HepG2 (cell line): ENCODE results near the gene CADM1. TPM values are rescaled to one million over a fixed set of nuclear protein-coding genes. Genes with fewer than 3 reads are reported as not detected.
A peak's percentile ranks its signal among the peaks of the same experiment; 100 is the strongest.

Source experiments
- BCL6 ChIP-seq: IDR thresholded peaks from 2 replicates; pipeline ENCODE4 v1.6.1; 2016; ENCODE audit warnings: missing genetic modification reagents, missing compliant biosample characterization
- CREM ChIP-seq, 2 experiments: sonication (generic) in 1 of 2; formaldehyde crosslinking in 1 of 2; IDR thresholded peaks; 2 replicates each; pipeline versions ENCODE4 v1.4.0 to v1.6.1; 2016 to 2020; ENCODE audit warnings: antibody characterized with exemption in 1 of 2, mild to moderate bottlenecking in 1 of 2, missing genetic modification reagents in 1 of 2
- FOXA3 ChIP-seq: IDR thresholded peaks from 2 replicates; pipeline ENCODE4 v1.6.1; 2016; ENCODE audit warnings: missing genetic modification reagents, missing compliant biosample characterization
- HDAC2 ChIP-seq: sonication (generic); formaldehyde crosslinking; IDR thresholded peaks from 2 replicates; pipeline ENCODE4 v1.4.0; 2020; ENCODE audit warnings: missing genetic modification reagents
- HNF4A ChIP-seq: sonication (generic); formaldehyde crosslinking; IDR thresholded peaks from 2 replicates; pipeline ENCODE4 v1.4.0; 2020; ENCODE audit warnings: missing genetic modification reagents
- HNF4G ChIP-seq, 2 experiments: sonication (generic) in 1 of 2; formaldehyde crosslinking in 1 of 2; IDR thresholded peaks; 2 replicates each; pipeline versions ENCODE4 v1.4.0 to v1.6.1; 2011 to 2020; ENCODE audit warnings: borderline replicate concordance in 2 of 2, low read depth in 2 of 2, mild to moderate bottlenecking in 2 of 2, low read length in 1 of 2, missing genetic modification reagents in 1 of 2, moderate library complexity in 1 of 2
- NFIC ChIP-seq: IDR thresholded peaks from 2 replicates; pipeline ENCODE4 v1.6.1; 2012; ENCODE audit warnings: mild to moderate bottlenecking, low read length, inconsistent platforms
- SATB2 ChIP-seq: sonication (generic); formaldehyde crosslinking; IDR thresholded peaks from 2 replicates; pipeline ENCODE4 v1.5.0; 2020; ENCODE audit warnings: missing genetic modification reagents
- SNRNP70 ChIP-seq: fragments of 200-400 bp; formaldehyde crosslinking; IDR thresholded peaks from 2 replicates; pipeline ENCODE4 v1.6.1; 2017; ENCODE audit warnings: mild to moderate bottlenecking, low read depth, low read length, moderate library complexity
- SOX5 ChIP-seq: IDR thresholded peaks from 2 replicates; pipeline ENCODE4 v1.6.1; 2016; ENCODE audit warnings: borderline replicate concordance
- SRSF4 ChIP-seq: fragments of 200-400 bp; formaldehyde crosslinking; IDR thresholded peaks from one replicate; pipeline ENCODE4 v1.6.1; 2018; ENCODE audit warnings: mild to moderate bottlenecking, low read depth, low read length, moderate library complexity; ENCODE audit not compliant: poor library complexity, severe bottlenecking
- ZNF205 ChIP-seq: IDR thresholded peaks from 2 replicates; pipeline ENCODE4 v1.6.1; 2018; ENCODE audit warnings: missing biosample characterization, missing genetic modification reagents
- polyA plus RNA-seq, 8 experiments: library from polyadenylated mRNA; depleted of rRNA in 3 of 8; stranded (reverse) in 7 of 8; unstranded in 1 of 8; fragments of >200 nt; fragmentation: Illumina TruSeq in 4 of 8; extraction: Trizol in 4 of 8; gene quantifications; 2 replicates each; pipeline versions ENCODE4 v1.2.1 to v1.2.3, GENCODE V29; 2011 to 2016; ENCODE audit warnings: low read depth in 4 of 8, missing spikeins in 1 of 8, mixed read lengths in 1 of 8; ENCODE audit not compliant: insufficient read depth in 1 of 8
- total RNA-seq, 5 experiments: library from RNA; depleted of rRNA; stranded (reverse); fragments of >200 nt; fragmentation: Illumina TruSeq; extraction: Trizol; gene quantifications; 2 replicates each; pipeline ENCODE4 v1.2.3, GENCODE V29; 2016; ENCODE audit warnings: low read depth in 1 of 5
- TF ChIP-seq, protein P1 (sequence below): sonication (generic); formaldehyde crosslinking; conservative IDR thresholded peaks from 2 replicates; pipeline ENCODE4 v1.4.0; 2020; ENCODE audit warnings: mild to moderate bottlenecking, missing genetic modification reagents, moderate library complexity
- TF ChIP-seq, protein P2 (sequence below), 2 experiments: sonication (generic) in 1 of 2; formaldehyde crosslinking in 1 of 2; IDR thresholded peaks; 2 replicates each; pipeline versions ENCODE4 v1.6.1 to v1.9.0; 2014 to 2022; ENCODE audit warnings: antibody characterized with exemption in 1 of 2, borderline replicate concordance in 1 of 2, inconsistent platforms in 1 of 2, low read depth in 1 of 2, missing genetic modification reagents in 1 of 2
- TF ChIP-seq, protein P3 (sequence below): sonication (generic); formaldehyde crosslinking; IDR thresholded peaks from 2 replicates; pipeline ENCODE4 v1.4.0; 2020; ENCODE audit warnings: missing genetic modification reagents
- TF ChIP-seq, protein P4 (sequence below): sonication (generic); formaldehyde crosslinking; IDR thresholded peaks from 2 replicates; pipeline ENCODE4 v1.4.0; 2020; ENCODE audit warnings: low read depth, mild to moderate bottlenecking, missing genetic modification reagents

The CADM1 gene
- total and polyA plus RNA-seq, 2 of the 13 experiments (the other 11 are each of a cell fraction or from before 2014, with no cell fraction given), result 71.3 to 122 TPM

DNA sequence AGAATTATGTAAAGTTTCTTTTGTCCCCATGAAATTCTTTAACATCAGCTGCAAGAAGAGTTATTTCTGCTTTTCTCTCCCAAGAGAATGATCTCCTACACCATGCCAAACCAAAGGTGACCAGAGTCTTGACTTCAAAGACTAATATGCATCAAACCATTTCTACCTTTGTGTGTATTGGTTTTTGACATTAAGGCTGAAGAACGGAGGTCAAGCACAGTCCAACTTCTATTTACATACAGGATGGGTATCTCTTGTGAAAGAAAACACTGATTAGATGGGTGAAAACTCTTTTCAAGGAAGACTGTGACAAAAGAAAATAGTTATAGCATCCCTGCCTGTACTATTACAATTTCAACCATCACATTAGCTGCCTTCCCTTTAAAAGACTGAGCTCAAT lies 256.3 kb downstream of the CADM1 start (continued):
- TF ChIP-seq, protein P1, sequence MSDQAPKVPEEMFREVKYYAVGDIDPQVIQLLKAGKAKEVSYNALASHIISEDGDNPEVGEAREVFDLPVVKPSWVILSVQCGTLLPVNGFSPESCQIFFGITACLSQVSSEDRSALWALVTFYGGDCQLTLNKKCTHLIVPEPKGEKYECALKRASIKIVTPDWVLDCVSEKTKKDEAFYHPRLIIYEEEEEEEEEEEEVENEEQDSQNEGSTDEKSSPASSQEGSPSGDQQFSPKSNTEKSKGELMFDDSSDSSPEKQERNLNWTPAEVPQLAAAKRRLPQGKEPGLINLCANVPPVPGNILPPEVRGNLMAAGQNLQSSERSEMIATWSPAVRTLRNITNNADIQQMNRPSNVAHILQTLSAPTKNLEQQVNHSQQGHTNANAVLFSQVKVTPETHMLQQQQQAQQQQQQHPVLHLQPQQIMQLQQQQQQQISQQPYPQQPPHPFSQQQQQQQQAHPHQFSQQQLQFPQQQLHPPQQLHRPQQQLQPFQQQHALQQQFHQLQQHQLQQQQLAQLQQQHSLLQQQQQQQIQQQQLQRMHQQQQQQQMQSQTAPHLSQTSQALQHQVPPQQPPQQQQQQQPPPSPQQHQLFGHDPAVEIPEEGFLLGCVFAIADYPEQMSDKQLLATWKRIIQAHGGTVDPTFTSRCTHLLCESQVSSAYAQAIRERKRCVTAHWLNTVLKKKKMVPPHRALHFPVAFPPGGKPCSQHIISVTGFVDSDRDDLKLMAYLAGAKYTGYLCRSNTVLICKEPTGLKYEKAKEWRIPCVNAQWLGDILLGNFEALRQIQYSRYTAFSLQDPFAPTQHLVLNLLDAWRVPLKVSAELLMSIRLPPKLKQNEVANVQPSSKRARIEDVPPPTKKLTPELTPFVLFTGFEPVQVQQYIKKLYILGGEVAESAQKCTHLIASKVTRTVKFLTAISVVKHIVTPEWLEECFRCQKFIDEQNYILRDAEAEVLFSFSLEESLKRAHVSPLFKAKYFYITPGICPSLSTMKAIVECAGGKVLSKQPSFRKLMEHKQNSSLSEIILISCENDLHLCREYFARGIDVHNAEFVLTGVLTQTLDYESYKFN, result 0 out of 2 replicates have a peak, but pooled peaks have one; percentile 13
- TF ChIP-seq, protein P2, sequence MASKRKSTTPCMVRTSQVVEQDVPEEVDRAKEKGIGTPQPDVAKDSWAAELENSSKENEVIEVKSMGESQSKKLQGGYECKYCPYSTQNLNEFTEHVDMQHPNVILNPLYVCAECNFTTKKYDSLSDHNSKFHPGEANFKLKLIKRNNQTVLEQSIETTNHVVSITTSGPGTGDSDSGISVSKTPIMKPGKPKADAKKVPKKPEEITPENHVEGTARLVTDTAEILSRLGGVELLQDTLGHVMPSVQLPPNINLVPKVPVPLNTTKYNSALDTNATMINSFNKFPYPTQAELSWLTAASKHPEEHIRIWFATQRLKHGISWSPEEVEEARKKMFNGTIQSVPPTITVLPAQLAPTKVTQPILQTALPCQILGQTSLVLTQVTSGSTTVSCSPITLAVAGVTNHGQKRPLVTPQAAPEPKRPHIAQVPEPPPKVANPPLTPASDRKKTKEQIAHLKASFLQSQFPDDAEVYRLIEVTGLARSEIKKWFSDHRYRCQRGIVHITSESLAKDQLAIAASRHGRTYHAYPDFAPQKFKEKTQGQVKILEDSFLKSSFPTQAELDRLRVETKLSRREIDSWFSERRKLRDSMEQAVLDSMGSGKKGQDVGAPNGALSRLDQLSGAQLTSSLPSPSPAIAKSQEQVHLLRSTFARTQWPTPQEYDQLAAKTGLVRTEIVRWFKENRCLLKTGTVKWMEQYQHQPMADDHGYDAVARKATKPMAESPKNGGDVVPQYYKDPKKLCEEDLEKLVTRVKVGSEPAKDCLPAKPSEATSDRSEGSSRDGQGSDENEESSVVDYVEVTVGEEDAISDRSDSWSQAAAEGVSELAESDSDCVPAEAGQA (IDR thresholded peaks at IDR 0.05; ENCODE audit: low read depth), result no peak
- TF ChIP-seq, protein P2 (CRISPR knock-in tag; IDR thresholded peaks at IDR 0.05; ENCODE audit: borderline replicate concordance), result no peak
- TF ChIP-seq CREM (IDR thresholded peaks at IDR 0.05) (peak; percentile 37; the same call in 1 of the 2 replicates), CREM (CRISPR knock-in tag; IDR thresholded peaks at IDR 0.05) (no peak), HDAC2 (CRISPR knock-in tag) (peak; percentile 34; the same call in 1 of the 2 replicates), ZNF205 (0 out of 2 replicates have a peak, but pooled peaks have one; percentile 24), SOX5 (CRISPR knock-in tag) (peak; percentile 45; the same call in 1 of the 2 replicates), SNRNP70 (no peak), SRSF4 (no peak), NFIC (peak; percentile 48; the same call in 1 of the 2 replicates), SATB2 (CRISPR knock-in tag) (no peak), FOXA3 (CRISPR knock-in tag) (peak; percentile 63), BCL6 (CRISPR knock-in tag) (peak; percentile 88), HNF4G (IDR thresholded peaks at IDR 0.05; ENCODE audit: borderline replicate concordance, low read depth, low read length) (0 out of 2 replicates have a peak, but pooled peaks have one; percentile 5), HNF4G (CRISPR knock-in tag; IDR thresholded peaks at IDR 0.05; ENCODE audit: borderline replicate concordance, low read depth) (no peak), HNF4A (CRISPR knock-in tag) (peak; percentile 69)
- TF ChIP-seq, protein P3, sequence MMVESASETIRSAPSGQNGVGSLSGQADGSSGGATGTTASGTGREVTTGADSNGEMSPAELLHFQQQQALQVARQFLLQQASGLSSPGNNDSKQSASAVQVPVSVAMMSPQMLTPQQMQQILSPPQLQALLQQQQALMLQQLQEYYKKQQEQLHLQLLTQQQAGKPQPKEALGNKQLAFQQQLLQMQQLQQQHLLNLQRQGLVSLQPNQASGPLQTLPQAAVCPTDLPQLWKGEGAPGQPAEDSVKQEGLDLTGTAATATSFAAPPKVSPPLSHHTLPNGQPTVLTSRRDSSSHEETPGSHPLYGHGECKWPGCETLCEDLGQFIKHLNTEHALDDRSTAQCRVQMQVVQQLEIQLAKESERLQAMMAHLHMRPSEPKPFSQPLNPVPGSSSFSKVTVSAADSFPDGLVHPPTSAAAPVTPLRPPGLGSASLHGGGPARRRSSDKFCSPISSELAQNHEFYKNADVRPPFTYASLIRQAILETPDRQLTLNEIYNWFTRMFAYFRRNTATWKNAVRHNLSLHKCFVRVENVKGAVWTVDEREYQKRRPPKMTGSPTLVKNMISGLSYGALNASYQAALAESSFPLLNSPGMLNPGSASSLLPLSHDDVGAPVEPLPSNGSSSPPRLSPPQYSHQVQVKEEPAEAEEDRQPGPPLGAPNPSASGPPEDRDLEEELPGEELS (CRISPR knock-in tag), result peak; percentile 32; the same call in 1 of the 2 replicates
- TF ChIP-seq, protein P4, sequence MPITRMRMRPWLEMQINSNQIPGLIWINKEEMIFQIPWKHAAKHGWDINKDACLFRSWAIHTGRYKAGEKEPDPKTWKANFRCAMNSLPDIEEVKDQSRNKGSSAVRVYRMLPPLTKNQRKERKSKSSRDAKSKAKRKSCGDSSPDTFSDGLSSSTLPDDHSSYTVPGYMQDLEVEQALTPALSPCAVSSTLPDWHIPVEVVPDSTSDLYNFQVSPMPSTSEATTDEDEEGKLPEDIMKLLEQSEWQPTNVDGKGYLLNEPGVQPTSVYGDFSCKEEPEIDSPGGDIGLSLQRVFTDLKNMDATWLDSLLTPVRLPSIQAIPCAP (CRISPR knock-in tag), result no peak
